Measurements from ENCODE around the gene MRPL14.

DNA sequence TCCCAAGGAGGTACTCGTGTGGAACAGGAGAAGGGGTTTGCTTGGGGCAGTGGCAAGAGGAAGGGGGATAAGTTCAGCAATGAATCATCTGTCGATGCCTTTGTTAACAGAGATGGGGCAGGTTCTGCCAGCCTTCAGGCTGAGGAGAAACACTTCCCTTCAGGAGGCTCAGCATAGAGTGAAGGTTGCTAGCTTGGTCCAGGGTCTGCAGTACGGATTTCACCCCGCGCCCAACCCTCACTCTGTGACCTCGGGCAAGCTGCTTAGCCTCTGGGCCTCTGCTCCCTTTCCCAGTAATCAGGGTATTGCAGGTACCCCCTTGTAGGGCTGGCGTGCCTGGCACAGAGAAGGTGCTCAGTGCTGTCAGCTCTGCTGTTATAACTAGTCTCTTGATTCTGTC, 38.9 kb upstream of the MRPL14 start:
- no peak for TF ChIP-seq CTCF (conservative IDR thresholded peaks at IDR 0.05; ENCODE audit: low read length)
- TF ChIP-seq EZH2phosphoT487 (IDR thresholded peaks at IDR 0.05; ENCODE audit: borderline replicate concordance, low read depth, low read length), result no peak

Measured in OCI-LY7 (cell line).